ENCODE data around the gene FBXW7.

The FBXW7 gene

DNA sequence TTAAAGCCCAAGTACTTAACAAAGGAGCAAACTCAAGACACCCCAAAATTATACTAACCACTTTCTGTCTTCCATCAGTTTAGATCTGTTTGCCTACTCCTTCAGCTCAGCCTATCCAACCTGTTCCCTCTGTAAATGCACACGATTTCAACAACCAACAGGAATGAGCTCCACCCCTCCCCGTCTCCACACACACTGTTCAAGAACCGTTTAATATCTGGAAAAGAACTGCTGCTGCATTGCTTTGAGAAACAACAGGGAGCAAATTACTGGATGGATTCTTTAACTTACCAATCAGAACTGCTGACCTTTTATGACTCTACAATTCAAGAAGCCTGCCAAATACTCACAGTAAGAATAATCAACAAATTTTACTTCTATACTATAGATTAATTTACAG lies 87.0 kb downstream of the FBXW7 start:
- intact Hi-C loops (cut with DNase I), result no loop called here
- no peak for DNase-seq

- DNase-seq, result no peak
- intact Hi-C loops (cut with DNase I), result no loop called here
Measured at GRCh38 chr4:152448038-152448707, 87.7 kb downstream of the FBXW7 start.

- no peak for DNase-seq
- intact Hi-C loops (cut with DNase I), result no loop called here
Measured at GRCh38 chr4:152443859-152444258, 92.0 kb downstream of the FBXW7 start.

DNA sequence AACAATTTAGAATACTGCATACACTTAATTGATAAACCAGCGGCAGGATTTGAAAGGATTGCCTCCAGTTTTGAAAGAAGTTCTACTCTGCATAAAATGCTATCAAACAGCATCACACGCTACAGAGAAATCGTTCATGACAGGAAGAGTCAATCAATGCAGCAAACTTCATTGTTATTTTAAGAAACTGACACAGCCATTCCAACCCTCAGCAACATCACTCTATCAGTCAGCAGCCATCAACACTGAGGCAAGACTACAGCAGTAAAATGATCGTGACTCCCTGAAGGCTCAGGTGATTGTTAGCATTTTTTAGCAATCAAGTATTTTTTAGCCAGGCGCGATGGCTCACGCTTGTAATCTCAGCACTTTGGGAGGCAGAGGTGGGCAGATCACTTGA lies 98.3 kb downstream of the FBXW7 start:
- intact Hi-C loops (cut with DNase I), result no loop called here
- peak in 1 of 42 donors; percentile 8 for DNase-seq

GRCh38 chr4:152436384-152436783 lies 99.5 kb downstream of the FBXW7 start:
- intact Hi-C loops (cut with DNase I), result no loop called here
- DNase-seq, result no peak

DNA sequence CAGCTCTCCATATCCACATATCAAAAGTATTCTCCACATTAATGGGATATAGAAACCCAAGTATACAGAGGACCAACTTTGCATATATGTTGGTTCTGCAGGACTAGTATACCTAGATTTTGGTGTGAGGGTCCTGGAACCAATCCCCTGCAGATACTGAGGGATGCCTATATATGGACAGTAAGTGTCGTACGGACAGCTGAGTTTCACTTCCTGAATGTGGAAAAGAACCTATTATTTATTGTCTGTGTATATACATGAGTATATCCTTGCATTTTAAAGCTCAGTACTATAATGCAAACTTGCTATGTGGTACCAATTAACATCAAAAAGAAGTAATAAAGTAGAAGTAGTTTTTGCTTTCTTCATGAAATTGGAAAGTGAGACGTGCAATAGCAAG lies 101.9 kb downstream of the FBXW7 start:
- no peak for DNase-seq
- intact Hi-C loops (cut with DNase I), result no loop called here

GRCh38 chr4:152431784-152432183 lies 104.1 kb downstream of the FBXW7 start:
- intact Hi-C loops (cut with DNase I), result no loop called here

GRCh38 chr4:152431291-152431690 lies 104.6 kb downstream of the FBXW7 start:
- intact Hi-C loops (cut with DNase I), result no loop called here
- no peak for DNase-seq

More at GRCh38 chr4:152431784-152432183, 104.1 kb downstream of the FBXW7 start:
- DNase-seq, result no peak

- intact Hi-C loops (cut with DNase I), result no loop called here
- no peak for DNase-seq
Measured at GRCh38 chr4:152430507-152430906, 105.4 kb downstream of the FBXW7 start.

GRCh38 chr4:152427981-152428380 lies 107.9 kb downstream of the FBXW7 start:
- DNase-seq, result no peak
- intact Hi-C loops (cut with DNase I), result no loop called here

DNA sequence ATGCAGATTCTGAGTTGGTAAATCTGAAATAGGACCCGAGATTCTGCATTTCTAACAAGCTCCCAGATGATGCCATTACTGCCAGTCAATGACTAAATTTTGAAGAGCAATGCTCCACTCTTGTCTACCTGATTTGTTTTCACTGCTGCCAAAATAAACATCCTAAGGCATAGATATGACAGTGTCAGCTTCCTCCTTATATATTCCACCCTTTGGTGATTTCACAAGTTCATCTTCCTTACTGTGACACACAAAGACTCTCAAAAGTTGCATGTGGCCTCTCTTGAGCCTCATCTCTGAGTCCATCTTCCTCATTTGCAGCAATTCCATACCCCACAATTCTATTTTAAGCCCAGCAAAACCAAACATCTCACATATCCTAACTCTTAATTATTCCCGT lies 110.9 kb downstream of the FBXW7 start:
- no peak for DNase-seq
- intact Hi-C loops (cut with DNase I), result no loop called here

DNA sequence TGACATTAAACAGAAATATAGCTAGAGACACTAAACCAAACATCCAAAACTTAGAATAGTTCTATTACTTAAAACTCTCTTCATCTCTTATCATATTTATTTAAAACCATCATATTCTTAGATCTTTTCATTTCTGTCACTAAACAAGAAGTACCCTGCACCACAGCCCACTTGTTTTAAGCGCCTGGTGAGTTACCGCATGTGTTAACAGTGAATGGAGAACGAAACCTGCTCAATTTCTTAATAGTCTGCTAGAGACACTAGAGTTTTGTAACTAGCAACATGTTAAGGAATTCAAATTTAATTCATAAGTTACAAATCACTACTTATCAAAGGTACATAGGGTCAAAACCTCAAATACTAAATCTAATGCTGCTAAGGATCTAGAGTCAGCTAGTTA lies 111.5 kb downstream of the FBXW7 start:
- intact Hi-C loops (cut with DNase I), result no loop called here
- no peak for DNase-seq

DNA sequence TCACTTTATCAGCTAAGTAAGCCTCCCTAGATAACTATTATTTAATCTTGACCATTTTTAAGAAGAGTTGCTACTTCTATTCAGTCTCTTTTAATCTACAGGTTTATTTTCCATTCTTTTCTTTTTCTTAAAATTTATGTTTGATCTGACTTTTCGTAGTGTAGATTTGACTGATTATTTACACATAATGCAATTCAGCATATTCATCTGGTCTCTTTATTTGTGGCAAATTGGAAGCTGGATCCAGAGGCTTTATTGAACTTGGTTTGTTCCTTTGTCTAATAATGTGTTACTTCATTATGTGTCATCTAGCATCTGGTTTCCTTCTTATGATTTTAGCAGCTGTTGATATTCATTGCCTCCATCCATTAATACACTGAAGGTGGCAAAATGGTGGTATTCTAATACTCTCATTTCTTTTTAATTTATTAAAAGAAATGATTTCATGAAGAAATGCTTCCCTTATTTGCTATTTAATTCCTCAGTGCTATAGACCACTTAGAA lies 113.0 kb downstream of the FBXW7 start:
- no peak for DNase-seq
- intact Hi-C loops (cut with DNase I), result no loop called here

- DNase-seq, result no peak
- intact Hi-C loops (cut with DNase I), result no loop called here
Measured at GRCh38 chr4:152421576-152421975, 114.3 kb downstream of the FBXW7 start.

DNA sequence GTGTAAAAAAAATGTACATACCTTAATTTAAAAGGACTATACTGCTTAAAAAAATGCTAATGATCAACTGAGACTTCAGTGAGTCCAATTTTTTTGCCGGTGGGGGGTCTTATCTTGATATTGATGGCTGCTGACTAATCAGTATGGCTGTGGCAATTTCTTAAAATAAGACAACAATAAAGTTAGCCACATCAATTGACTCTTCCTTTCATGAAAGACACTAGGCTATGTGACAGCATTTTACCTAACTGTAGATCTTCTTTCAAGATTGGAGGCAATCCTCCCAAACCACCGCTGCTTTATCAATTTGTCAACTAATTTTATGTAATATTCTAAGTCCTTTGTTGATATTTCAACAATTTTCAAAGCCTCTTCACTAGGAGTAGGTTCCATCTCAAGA lies 116.1 kb downstream of the FBXW7 start:
- intact Hi-C loops (cut with DNase I), result no loop called here
- DNase-seq, result no peak

- no peak for DNase-seq
- intact Hi-C loops (cut with DNase I), result no loop called here
Measured at GRCh38 chr4:152417673-152418072, 118.2 kb downstream of the FBXW7 start.

GRCh38 chr4:152415980-152416379 lies 119.9 kb downstream of the FBXW7 start:
- intact Hi-C loops (cut with DNase I), result no loop called here
- DNase-seq, result no peak

- peak in 13 of 42 donors; percentile 5 to 64 (median 24) for DNase-seq
Measured at GRCh38 chr4:152408514-152409327, 127.2 kb downstream of the FBXW7 start.

GRCh38 chr4:152401424-152401823 lies 134.5 kb downstream of the FBXW7 start:
- intact Hi-C loops (cut with DNase I), result no loop called here
- no peak for DNase-seq

More at GRCh38 chr4:152408514-152409327, 127.2 kb downstream of the FBXW7 start:
- intact Hi-C loops (cut with DNase I), result no loop called here

GRCh38 chr4:152399246-152399645 lies 136.6 kb downstream of the FBXW7 start:
- intact Hi-C loops (cut with DNase I), result no loop called here
- no peak for DNase-seq

- intact Hi-C loops (cut with DNase I), result no loop called here
- DNase-seq, result no peak
Measured at GRCh38 chr4:152398060-152398459, 137.8 kb downstream of the FBXW7 start.

Measured in head of caudate nucleus (tissue), 42 donors.